ENCODE results near the gene ZFYVE26.

Gene ZFYVE26

GRCh38 chr14:67817750-67818438, 1.5 kb upstream of the ZFYVE26 start:
- in situ Hi-C loops (cut with MboI; ENCODE audit: low sequenced_read_pairs, unreplicated experiment): no loop called here
- DNase-seq (ENCODE audit: low spot score): no peak

GRCh38 chr14:67815573-67816225, 691 bp downstream of the ZFYVE26 start:
- no peak for TF ChIP-seq CTCF (IDR thresholded peaks at IDR 0.05; ENCODE audit: borderline replicate concordance, control extremely low read depth, extremely low read depth, insufficient read depth, missing control alignments)
- in situ Hi-C loops (cut with MboI; ENCODE audit: low sequenced_read_pairs, unreplicated experiment): no loop called here
- no peak for DNase-seq (ENCODE audit: low spot score)

More at GRCh38 chr14:67817750-67818438, 1.5 kb upstream of the ZFYVE26 start:
- TF ChIP-seq CTCF (IDR thresholded peaks at IDR 0.05; ENCODE audit: borderline replicate concordance, control extremely low read depth, extremely low read depth, insufficient read depth, missing control alignments): no peak

- no peak for TF ChIP-seq CTCF (IDR thresholded peaks at IDR 0.05; ENCODE audit: borderline replicate concordance, control extremely low read depth, extremely low read depth, insufficient read depth, missing control alignments)
- DNase-seq (ENCODE audit: low spot score): no peak
- in situ Hi-C loops (cut with MboI; ENCODE audit: low sequenced_read_pairs, unreplicated experiment): no loop called here
These were observed 1.6 kb downstream of the ZFYVE26 start for GRCh38 chr14:67814821-67815220.

DNA sequence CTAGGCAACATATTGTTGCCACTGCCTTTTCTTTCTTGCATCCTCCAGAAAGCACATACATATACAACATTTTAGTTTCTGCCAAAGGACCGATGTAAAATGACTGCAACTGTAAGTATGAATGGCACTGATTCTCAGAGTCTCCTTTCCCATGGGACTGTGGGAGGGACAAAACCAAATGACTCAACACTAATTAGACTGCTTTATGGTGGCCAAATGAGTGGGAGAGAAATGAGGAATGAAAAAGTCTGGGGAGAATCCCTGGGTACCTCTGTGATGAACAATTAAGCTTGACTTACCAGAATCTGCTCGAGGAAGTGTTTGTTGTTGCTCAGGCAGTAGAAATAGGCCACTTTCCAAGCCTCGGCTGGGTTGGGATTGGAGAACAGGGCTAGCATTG, 10.1 kb downstream of the ZFYVE26 start:
- TF ChIP-seq CTCF (IDR thresholded peaks at IDR 0.05; ENCODE audit: borderline replicate concordance, control extremely low read depth, extremely low read depth, insufficient read depth, missing control alignments): no peak
- in situ Hi-C loops (cut with MboI; ENCODE audit: low sequenced_read_pairs, unreplicated experiment): no loop called here
- no peak for DNase-seq (ENCODE audit: low spot score)

GRCh38 chr14:67800743-67801142, 15.6 kb downstream of the ZFYVE26 start:
- DNase-seq (ENCODE audit: low spot score): no peak
- in situ Hi-C loops (cut with MboI; ENCODE audit: low sequenced_read_pairs, unreplicated experiment): no loop called here
- TF ChIP-seq CTCF (IDR thresholded peaks at IDR 0.05; ENCODE audit: borderline replicate concordance, control extremely low read depth, extremely low read depth, insufficient read depth, missing control alignments): no peak

DNA sequence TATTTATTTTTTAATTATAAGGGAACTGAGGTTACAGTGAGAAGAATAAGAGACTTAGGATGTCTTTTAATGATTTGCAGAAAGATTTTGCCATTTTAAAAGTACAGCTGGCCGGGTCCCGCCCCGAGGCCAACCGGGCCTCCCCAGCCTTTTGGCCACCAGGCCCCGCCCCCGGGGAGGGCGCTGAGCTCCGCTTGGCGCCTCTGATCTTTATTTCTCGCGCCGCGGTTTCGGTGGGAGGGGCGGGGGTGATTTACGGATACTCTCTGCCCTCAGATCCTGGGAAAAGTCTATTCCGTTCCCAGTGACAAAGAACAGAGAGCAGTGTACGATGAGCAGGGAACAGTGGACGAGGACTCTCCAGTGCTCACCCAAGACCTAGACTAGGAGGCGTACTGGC, 17.7 kb downstream of the ZFYVE26 start:
- TF ChIP-seq CTCF (IDR thresholded peaks at IDR 0.05; ENCODE audit: borderline replicate concordance, control extremely low read depth, extremely low read depth, insufficient read depth, missing control alignments): no peak
- DNase-seq (ENCODE audit: low spot score): no peak
- in situ Hi-C loops (cut with MboI; ENCODE audit: low sequenced_read_pairs, unreplicated experiment): no loop called here

Data from GM13976 (cell line).